A673 (cell line): Measurements from ENCODE around the gene ETFA. TPM values are rescaled to one million over a fixed set of nuclear protein-coding genes. Genes with fewer than 3 reads are reported as not detected.

ENCODE experiments used
- BruUV-seq: library from RNA; stranded (reverse); fragments of 400-500 nt; replicated peaks from 2 replicates; lab custom pipeline; 2021; lab: Mats Ljungman, UMichigan
- CTCF ChIA-PET: fragments of 300-600 bp; sonication (Branson Sonifier 250); formaldehyde crosslinking; loops from one replicate; lab custom pipeline; 2022; ENCODE audit warnings: antibody characterized with exemption; lab: Charles Lee
- POLR2A ChIA-PET: fragments of 300-600 bp; sonication (Branson Sonifier 250); formaldehyde crosslinking; loops from one replicate; lab custom pipeline; 2022; ENCODE audit warnings: antibody characterized with exemption; ENCODE audit not compliant: low non-redundant PET; lab: Charles Lee
- DNase-seq: peaks from one replicate; pipeline ENCODE4 v3.0.0-alpha.2; 2015; ENCODE audit warnings: low spot score
- H3K27ac ChIP-seq: fragments of 200-600 bp; sonication (generic); 2 replicates; pipeline ENCODE4 v1.5.1; 2016; ENCODE audit warnings: mixed run types, low read depth, mild to moderate bottlenecking, mixed read lengths, antibody characterized with exemption, low read length; ENCODE audit not compliant: poor library complexity, severe bottlenecking
- H3K27me3 ChIP-seq: fragments of 200-600 bp; sonication (generic); replicated peaks from 2 replicates; pipeline ENCODE4 v1.6.1; 2017; ENCODE audit warnings: mixed run types, low read depth, mild to moderate bottlenecking, mixed read lengths, antibody characterized with exemption, low read length; ENCODE audit not compliant: insufficient read depth, poor library complexity
- H3K36me3 ChIP-seq: fragments of 200-600 bp; sonication (generic); 2 replicates; pipeline ENCODE4 v1.6.1; 2016; ENCODE audit warnings: mixed run types, mild to moderate bottlenecking, mixed read lengths, antibody characterized with exemption, low read length; ENCODE audit not compliant: insufficient read depth, poor library complexity, severe bottlenecking
- H3K4me1 ChIP-seq: fragments of 200-600 bp; sonication (generic); 2 replicates; pipeline ENCODE4 v1.6.1; 2017; ENCODE audit warnings: mixed run types, mild to moderate bottlenecking, mixed read lengths, antibody characterized with exemption, low read length; ENCODE audit not compliant: insufficient read depth, poor library complexity, severe bottlenecking
- H3K4me3 ChIP-seq: fragments of 200-600 bp; sonication (generic); 2 replicates; pipeline ENCODE4 v1.5.1; 2016; ENCODE audit warnings: low read depth, mixed run types, mild to moderate bottlenecking, mixed read lengths, low read length; ENCODE audit not compliant: poor library complexity, severe bottlenecking
- H3K9me3 ChIP-seq: fragments of 200-600 bp; sonication (generic); 2 replicates; pipeline ENCODE4 v1.6.1; 2016; ENCODE audit warnings: mixed run types, low read depth, mild to moderate bottlenecking, mixed read lengths, antibody characterized with exemption, low read length; ENCODE audit not compliant: poor library complexity, severe bottlenecking
- CTCF ChIP-seq: fragments of 300-800, 200-600 bp; sonication (generic); conservative IDR thresholded peaks from 2 replicates; pipeline ENCODE4 v1.5.1; 2017; ENCODE audit warnings: low read depth, mild to moderate bottlenecking, antibody characterized with exemption, low read length, moderate library complexity, mixed read lengths
- EZH2 ChIP-seq: fragments of 200-600 bp; sonication (generic); IDR thresholded peaks from 2 replicates; pipeline ENCODE4 v1.6.1; 2017; ENCODE audit warnings: borderline replicate concordance, low read depth, mild to moderate bottlenecking, mixed read lengths, antibody characterized with exemption, low read length; ENCODE audit not compliant: poor library complexity, severe bottlenecking
- intact Hi-C: fragments of 100-400 bp; cut with micrococcal nuclease; formaldehyde crosslinking; loops from one replicate; pipeline ENCODE4 v1.10.0; 2022; ENCODE audit not compliant: unreplicated experiment
- total RNA-seq: library from RNA; stranded (reverse); gene quantifications from 2 replicates; pipeline ENCODE4 v1.2.3, GENCODE V29; 2021

Gene ETFA
- total RNA-seq, 1 experiment from 2014 or later, result 133 TPM

GRCh38 chr15:76176487-76177085, 134.7 kb downstream of the ETFA start:
- TF ChIP-seq CTCF (no peak), EZH2 (no peak)
- Histone ChIP-seq H3K27ac (no peak overlapping the region), H3K4me1 (no peaks in the 10 kb centered on the region), H3K36me3 (no peaks in the 10 kb centered on the region), H3K4me3 (no peak overlapping the region), H3K27me3 (no peaks in the 10 kb centered on the region), H3K9me3 (no peaks in the 10 kb centered on the region)
- intact Hi-C loops, result no loop called here
- BruUV-seq, result no TSS peak
- ChIA-PET CTCF (no interaction called here), POLR2A (no interaction called here)
- DNase-seq, result no peak

GRCh38 chr15:76176059-76176458, 135.2 kb downstream of the ETFA start:
- intact Hi-C loops, result no loop called here
- POLR2A ChIA-PET, result no interaction called here
- no peak overlapping the region for H3K4me3 ChIP-seq
- H3K27ac ChIP-seq, result no peak overlapping the region
- CTCF ChIA-PET, result no interaction called here
- H3K36me3 ChIP-seq, result no peaks in the 10 kb centered on the region
- H3K4me1 ChIP-seq, result no peaks in the 10 kb centered on the region
- no peak for DNase-seq
- no peaks in the 10 kb centered on the region for H3K9me3 ChIP-seq
- H3K27me3 ChIP-seq, result no peaks in the 10 kb centered on the region
- TF ChIP-seq EZH2, result no peak
- TF ChIP-seq CTCF, result no peak
- BruUV-seq, result no TSS peak

- POLR2A ChIA-PET, result no interaction called here
- intact Hi-C loops, result no loop called here
- Histone ChIP-seq H3K27ac (no peak overlapping the region), H3K36me3 (no peaks in the 10 kb centered on the region), H3K27me3 (no peaks in the 10 kb centered on the region), H3K9me3 (no peaks in the 10 kb centered on the region), H3K4me3 (no peak overlapping the region), H3K4me1 (no peaks in the 10 kb centered on the region)
- CTCF ChIA-PET, result no interaction called here
- BruUV-seq, result no TSS peak
- TF ChIP-seq CTCF, result no peak
- DNase-seq, result no peak
These were observed 135.8 kb downstream of the ETFA start for GRCh38 chr15:76175442-76175841.
